Type B pancreatic cell (in vitro differentiated cells): Measurements from ENCODE around the gene ZSWIM7. TPM values are rescaled to one million over a fixed set of nuclear protein-coding genes. Genes with fewer than 3 reads are reported as not detected.

Source experiments
- DNase-seq: peaks from one replicate; pipeline ENCODE4 v3.0.0; 2021; ENCODE audit warnings: mixed read lengths; ENCODE audit not compliant: unreplicated experiment; ENCODE audit errors: extremely low spot score
- H3K27ac Mint-ChIP-seq: 2 replicates; pipeline ENCODE4 v1.8.0; 2021; ENCODE audit warnings: mild to moderate bottlenecking, mixed read lengths
- H3K27me3 Mint-ChIP-seq: 2 replicates; pipeline ENCODE4 v1.8.0; 2021; ENCODE audit warnings: mixed read lengths
- H3K36me3 Mint-ChIP-seq: 2 replicates; pipeline ENCODE4 v1.8.0; 2021; ENCODE audit warnings: mixed read lengths
- H3K4me1 Mint-ChIP-seq: one replicate; pipeline ENCODE4 v1.8.0; 2021; ENCODE audit warnings: mixed read lengths; ENCODE audit not compliant: unreplicated experiment
- H3K4me3 Mint-ChIP-seq: 2 replicates; pipeline ENCODE4 v1.8.0; 2021; ENCODE audit warnings: mild to moderate bottlenecking, mixed read lengths
- H3K9me3 Mint-ChIP-seq: 2 replicates; pipeline ENCODE4 v1.8.0; 2021; ENCODE audit warnings: mixed read lengths
- CTCF ChIP-seq: fragments of 200-600 bp; sonication (generic); conservative IDR thresholded peaks from 2 replicates; pipeline ENCODE4 v1.5.0; 2021; ENCODE audit warnings: antibody characterized with exemption, mild to moderate bottlenecking
- total RNA-seq: library from RNA; stranded (reverse); gene quantifications from 2 replicates; pipeline ENCODE4 v1.2.1, GENCODE V29; 2021; ENCODE audit warnings: low replicate concordance

ZSWIM7 gene
- total RNA-seq, 1 donor from 2014 or later: 26.4 TPM

GRCh38 chr17:15965528-15965927 lies 34.0 kb downstream of the ZSWIM7 start:
- Mint-ChIP-seq H3K9me3 (no peaks in the 10 kb centered on the region), H3K36me3 (no peaks in the 10 kb centered on the region), H3K4me1 (peaks cover 18% of the 10 kb centered on the region), H3K27ac (no peak overlapping the region), H3K4me3 (no peak overlapping the region), H3K27me3 (no peaks in the 10 kb centered on the region)
- no peak for DNase-seq
- TF ChIP-seq CTCF: no peak

GRCh38 chr17:15963670-15964110 lies 35.8 kb downstream of the ZSWIM7 start:
- Mint-ChIP-seq H3K27ac (no peak overlapping the region), H3K9me3 (no peaks in the 10 kb centered on the region), H3K27me3 (no peaks in the 10 kb centered on the region), H3K4me1 (peaks cover 24% of the 10 kb centered on the region), H3K36me3 (no peaks in the 10 kb centered on the region), H3K4me3 (no peak overlapping the region)
- no peak for DNase-seq
- TF ChIP-seq CTCF: no peak

GRCh38 chr17:15958484-15958854 lies 41.0 kb downstream of the ZSWIM7 start:
- Mint-ChIP-seq H3K9me3 (no peaks in the 10 kb centered on the region), H3K27ac (no peak overlapping the region), H3K4me3 (no peak overlapping the region), H3K4me1 (peaks cover 13% of the 10 kb centered on the region), H3K36me3 (no peaks in the 10 kb centered on the region), H3K27me3 (no peaks in the 10 kb centered on the region)
- no peak for DNase-seq
- TF ChIP-seq CTCF: no peak

- H3K4me3 Mint-ChIP-seq: no peak overlapping the region
- no peaks in the 10 kb centered on the region for H3K9me3 Mint-ChIP-seq
- H3K4me1 Mint-ChIP-seq: peaks cover 15% of the 10 kb centered on the region
- DNase-seq: no peak
- H3K27ac Mint-ChIP-seq: no peak overlapping the region
- no peaks in the 10 kb centered on the region for H3K36me3 Mint-ChIP-seq
- no peaks in the 10 kb centered on the region for H3K27me3 Mint-ChIP-seq
- no peak for TF ChIP-seq CTCF
These were observed 41.7 kb downstream of the ZSWIM7 start for GRCh38 chr17:15957608-15958307.

- H3K4me1 Mint-ChIP-seq: peaks cover 17% of the 10 kb centered on the region
- H3K9me3 Mint-ChIP-seq: no peaks in the 10 kb centered on the region
- no peaks in the 10 kb centered on the region for H3K36me3 Mint-ChIP-seq
- no peak overlapping the region for H3K4me3 Mint-ChIP-seq
- H3K27me3 Mint-ChIP-seq: no peaks in the 10 kb centered on the region
- no peak overlapping the region for H3K27ac Mint-ChIP-seq
- no peak for TF ChIP-seq CTCF
- DNase-seq: no peak
These were observed 42.3 kb downstream of the ZSWIM7 start for GRCh38 chr17:15957206-15957605.
